ENCODE measurements around the gene ST6GALNAC3.
"Not testable (repeated sequence)": the region's sequence is repeated elsewhere in the genome, so short reads cannot be mapped to it uniquely, and the experiment has no call there.

DNA sequence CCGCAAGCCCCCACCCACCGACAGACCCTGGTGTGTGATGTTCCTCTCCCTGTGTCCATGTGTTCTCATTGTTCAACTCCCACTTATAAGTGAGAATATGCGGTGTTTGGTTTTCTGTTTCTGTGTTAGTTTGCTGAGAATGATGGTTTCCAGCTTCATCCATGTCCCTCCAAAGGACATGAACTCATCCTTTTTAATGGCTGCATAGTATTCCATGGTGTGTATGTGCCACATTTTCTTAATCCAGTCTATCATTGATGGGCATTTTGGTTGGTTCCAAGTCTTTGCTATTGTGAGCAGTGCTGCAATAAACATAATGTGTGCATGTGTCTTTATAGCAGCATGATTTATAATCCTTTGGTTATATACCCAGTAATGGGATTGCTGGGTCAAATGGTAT lies 24.5 kb upstream of the ST6GALNAC3 start:
- TF ChIP-seq, protein P1, sequence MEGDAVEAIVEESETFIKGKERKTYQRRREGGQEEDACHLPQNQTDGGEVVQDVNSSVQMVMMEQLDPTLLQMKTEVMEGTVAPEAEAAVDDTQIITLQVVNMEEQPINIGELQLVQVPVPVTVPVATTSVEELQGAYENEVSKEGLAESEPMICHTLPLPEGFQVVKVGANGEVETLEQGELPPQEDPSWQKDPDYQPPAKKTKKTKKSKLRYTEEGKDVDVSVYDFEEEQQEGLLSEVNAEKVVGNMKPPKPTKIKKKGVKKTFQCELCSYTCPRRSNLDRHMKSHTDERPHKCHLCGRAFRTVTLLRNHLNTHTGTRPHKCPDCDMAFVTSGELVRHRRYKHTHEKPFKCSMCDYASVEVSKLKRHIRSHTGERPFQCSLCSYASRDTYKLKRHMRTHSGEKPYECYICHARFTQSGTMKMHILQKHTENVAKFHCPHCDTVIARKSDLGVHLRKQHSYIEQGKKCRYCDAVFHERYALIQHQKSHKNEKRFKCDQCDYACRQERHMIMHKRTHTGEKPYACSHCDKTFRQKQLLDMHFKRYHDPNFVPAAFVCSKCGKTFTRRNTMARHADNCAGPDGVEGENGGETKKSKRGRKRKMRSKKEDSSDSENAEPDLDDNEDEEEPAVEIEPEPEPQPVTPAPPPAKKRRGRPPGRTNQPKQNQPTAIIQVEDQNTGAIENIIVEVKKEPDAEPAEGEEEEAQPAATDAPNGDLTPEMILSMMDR (IDR thresholded peaks at IDR 0.05): not testable (repeated sequence)
- TF ChIP-seq POLR2A, EP300 (IDR thresholded peaks at IDR 0.05): not testable (repeated sequence)
